Measurements from ENCODE around the gene TBC1D22A. TPM values are rescaled to one million over a fixed set of nuclear protein-coding genes. Genes with fewer than 3 reads are reported as not detected.
"Not testable (repeated sequence)": the region's sequence is repeated elsewhere in the genome, so short reads cannot be mapped to it uniquely, and the experiment has no call there.

The TBC1D22A gene
- total RNA-seq, 1 donor from 2014 or later, result 28.9 TPM

DNA sequence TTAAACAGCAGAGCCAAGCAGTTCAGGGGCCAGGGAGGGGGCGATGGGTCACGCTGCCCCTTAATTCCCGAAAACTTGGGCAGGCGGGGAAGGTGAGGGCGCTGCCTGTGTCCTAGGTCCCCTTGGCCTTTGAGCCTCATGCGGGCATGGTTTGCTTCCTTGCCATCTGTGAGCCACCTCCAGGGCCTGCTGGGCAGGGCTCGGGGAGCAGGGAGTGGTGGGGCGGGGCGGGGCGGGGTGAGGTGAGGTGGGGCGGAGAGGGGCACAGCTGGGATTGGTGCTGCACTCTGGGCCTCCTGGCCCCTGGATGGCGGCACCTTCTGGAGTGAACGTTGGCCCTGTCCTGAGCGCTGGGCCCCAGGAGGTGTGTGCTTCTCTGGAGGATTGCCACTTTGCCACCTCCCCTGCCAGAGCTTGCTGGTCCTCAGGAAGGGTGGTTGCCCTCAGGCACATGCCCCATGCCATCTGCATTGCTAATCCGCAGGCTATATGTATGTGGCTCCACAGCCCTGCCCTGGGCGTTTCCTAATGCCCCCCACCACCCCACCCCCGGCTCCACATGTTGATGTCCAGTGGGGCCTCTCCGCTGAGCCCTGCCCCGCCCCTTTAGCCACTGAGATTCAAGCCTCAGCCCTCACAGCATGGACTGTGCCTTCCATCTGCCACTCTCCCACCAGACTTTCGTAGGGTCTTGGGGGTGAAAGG, 352.5 kb downstream of the TBC1D22A start:
- no peaks in the 10 kb centered on the region for H3K9me3 Mint-ChIP-seq (ENCODE audit: unreplicated experiment)
- no peaks in the 10 kb centered on the region for H3K27me3 Mint-ChIP-seq (ENCODE audit: unreplicated experiment)
- TF ChIP-seq, protein P1, sequence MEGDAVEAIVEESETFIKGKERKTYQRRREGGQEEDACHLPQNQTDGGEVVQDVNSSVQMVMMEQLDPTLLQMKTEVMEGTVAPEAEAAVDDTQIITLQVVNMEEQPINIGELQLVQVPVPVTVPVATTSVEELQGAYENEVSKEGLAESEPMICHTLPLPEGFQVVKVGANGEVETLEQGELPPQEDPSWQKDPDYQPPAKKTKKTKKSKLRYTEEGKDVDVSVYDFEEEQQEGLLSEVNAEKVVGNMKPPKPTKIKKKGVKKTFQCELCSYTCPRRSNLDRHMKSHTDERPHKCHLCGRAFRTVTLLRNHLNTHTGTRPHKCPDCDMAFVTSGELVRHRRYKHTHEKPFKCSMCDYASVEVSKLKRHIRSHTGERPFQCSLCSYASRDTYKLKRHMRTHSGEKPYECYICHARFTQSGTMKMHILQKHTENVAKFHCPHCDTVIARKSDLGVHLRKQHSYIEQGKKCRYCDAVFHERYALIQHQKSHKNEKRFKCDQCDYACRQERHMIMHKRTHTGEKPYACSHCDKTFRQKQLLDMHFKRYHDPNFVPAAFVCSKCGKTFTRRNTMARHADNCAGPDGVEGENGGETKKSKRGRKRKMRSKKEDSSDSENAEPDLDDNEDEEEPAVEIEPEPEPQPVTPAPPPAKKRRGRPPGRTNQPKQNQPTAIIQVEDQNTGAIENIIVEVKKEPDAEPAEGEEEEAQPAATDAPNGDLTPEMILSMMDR (IDR thresholded peaks at IDR 0.05), result no peak
- DNase-seq (ENCODE audit: extremely low spot score, unreplicated experiment), result no peak
- H3K36me3 Mint-ChIP-seq (ENCODE audit: unreplicated experiment), result peaks cover 5% of the 10 kb centered on the region
- no peak overlapping the region for H3K4me3 Mint-ChIP-seq (ENCODE audit: unreplicated experiment)
- peaks cover 7% of the 10 kb centered on the region for H3K4me1 Mint-ChIP-seq (ENCODE audit: unreplicated experiment)
- no peak overlapping the region for H3K27ac Mint-ChIP-seq (ENCODE audit: unreplicated experiment)

DNA sequence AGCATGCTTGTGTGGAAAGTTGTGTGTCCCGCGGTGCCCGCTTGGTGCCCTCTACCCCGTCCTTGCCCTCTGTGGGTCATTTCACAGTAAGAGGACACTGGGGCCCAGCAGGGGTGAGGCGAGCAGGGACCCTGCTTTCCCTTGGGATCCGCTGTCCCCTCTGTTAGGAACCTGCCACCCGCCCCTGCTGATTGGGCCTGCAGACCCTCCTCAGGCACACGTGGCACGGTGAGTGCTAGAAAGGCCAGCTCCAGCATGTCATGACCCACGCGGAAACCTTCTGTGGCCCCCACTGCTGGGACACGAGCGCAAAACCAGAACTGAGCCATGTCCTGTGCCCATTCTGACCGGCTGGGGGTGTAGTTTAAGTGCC, 353.1 kb downstream of the TBC1D22A start:
- H3K4me1 Mint-ChIP-seq (ENCODE audit: unreplicated experiment), result peaks cover 7% of the 10 kb centered on the region
- DNase-seq (ENCODE audit: extremely low spot score, unreplicated experiment), result no peak
- H3K27ac Mint-ChIP-seq (ENCODE audit: unreplicated experiment), result no peak overlapping the region
- no peaks in the 10 kb centered on the region for H3K27me3 Mint-ChIP-seq (ENCODE audit: unreplicated experiment)
- no peak overlapping the region for H3K4me3 Mint-ChIP-seq (ENCODE audit: unreplicated experiment)
- TF ChIP-seq, protein P1 (IDR thresholded peaks at IDR 0.05), result no peak
- H3K9me3 Mint-ChIP-seq (ENCODE audit: unreplicated experiment), result no peaks in the 10 kb centered on the region
- H3K36me3 Mint-ChIP-seq (ENCODE audit: unreplicated experiment), result peaks cover 5% of the 10 kb centered on the region

DNA sequence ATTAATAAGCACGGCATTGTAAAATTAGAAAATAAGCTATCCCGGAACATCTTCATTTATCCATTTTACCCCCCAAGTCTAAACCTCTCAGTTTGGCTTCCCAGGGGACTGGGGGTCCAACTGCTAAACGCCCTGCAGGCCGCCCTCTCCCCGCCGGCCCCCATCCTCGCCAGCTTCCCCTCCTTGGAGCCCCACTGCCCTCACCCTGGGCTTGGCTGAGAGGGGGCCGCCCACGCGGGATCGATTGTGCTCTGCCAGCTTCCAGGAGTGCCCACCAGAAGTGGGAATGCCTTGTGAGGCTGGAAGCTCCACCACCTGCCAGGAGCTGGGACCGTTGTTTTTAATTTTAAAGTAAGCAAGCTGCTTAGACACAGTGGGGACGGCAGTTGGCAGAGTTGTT, 353.5 kb downstream of the TBC1D22A start:
- TF ChIP-seq, protein P1 (IDR thresholded peaks at IDR 0.05), result no peak
- Mint-ChIP-seq H3K4me3 (ENCODE audit: unreplicated experiment) (no peak overlapping the region), H3K27ac (ENCODE audit: unreplicated experiment) (no peak overlapping the region), H3K36me3 (ENCODE audit: unreplicated experiment) (peaks cover 5% of the 10 kb centered on the region), H3K27me3 (ENCODE audit: unreplicated experiment) (no peaks in the 10 kb centered on the region), H3K9me3 (ENCODE audit: unreplicated experiment) (no peaks in the 10 kb centered on the region), H3K4me1 (ENCODE audit: unreplicated experiment) (peaks cover 7% of the 10 kb centered on the region)
- no peak for DNase-seq (ENCODE audit: extremely low spot score, unreplicated experiment)

DNA sequence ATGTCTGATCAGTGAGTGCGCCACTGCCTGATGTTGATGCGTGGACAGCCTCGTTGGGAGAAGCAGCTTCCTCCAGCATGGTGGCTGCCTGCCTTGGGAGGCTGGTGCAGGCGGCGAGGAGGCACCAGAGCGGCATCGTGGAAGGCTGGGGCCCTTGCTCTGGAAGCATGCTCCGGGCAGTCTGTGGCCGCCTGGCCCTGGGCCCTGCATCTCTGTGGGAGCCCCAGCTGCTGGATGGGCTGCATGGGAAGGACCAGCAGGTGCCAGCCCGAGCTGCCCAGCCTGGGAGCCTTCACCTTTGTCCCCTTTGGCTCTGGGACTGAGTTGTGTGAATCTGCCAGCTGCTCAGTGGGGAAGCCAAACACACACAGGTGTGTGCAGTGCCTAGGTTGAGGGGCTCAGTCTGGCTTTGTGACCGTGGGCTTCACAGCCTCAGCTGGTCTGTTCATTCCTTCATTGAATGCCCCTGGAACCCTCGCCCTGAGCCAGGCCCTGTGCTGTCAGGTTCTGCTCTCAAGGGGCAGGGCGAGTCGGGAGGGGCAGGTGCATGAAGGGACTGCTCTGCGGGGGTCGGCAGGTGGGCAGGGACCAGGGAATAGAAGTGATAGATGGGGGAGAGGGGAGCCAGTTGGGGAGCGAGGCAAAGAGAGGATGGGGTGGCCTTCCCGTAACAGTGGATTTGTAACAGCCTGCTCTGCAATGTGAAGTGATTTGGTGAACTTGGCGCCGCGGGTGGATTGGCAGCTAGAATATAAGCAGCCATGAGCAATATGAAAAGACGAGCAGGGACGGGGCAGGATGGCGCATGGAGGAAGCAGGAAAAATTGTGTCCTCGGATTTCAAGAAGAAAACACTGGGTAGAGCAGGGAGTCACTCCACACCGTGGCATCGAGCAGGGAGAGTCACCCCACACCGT, 354.2 kb downstream of the TBC1D22A start:
- H3K27ac Mint-ChIP-seq (ENCODE audit: unreplicated experiment), result no peak overlapping the region
- no peak for DNase-seq (ENCODE audit: extremely low spot score, unreplicated experiment)

DNA sequence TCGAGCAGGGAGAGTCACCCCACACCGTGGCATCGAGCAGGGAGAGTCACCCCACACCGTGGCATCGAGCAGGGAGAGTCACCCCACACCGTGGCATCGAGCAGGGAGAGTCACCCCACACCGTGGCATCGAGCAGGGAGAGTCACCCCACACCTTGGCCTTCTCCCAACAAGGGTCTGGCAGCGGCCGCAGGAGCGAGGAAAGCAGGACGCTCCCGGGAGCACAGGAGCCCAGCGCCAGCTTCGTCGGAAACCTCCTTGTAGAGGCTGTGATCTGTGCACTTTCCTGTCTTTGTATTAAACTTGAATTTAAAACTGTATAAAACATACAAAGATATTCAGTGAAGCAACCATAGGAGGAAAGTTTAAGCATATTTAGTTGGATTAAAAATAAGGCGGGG, 355.0 kb downstream of the TBC1D22A start:
- not testable (repeated sequence) for H3K4me1 Mint-ChIP-seq (ENCODE audit: unreplicated experiment); H3K36me3 Mint-ChIP-seq (ENCODE audit: unreplicated experiment); DNase-seq (ENCODE audit: extremely low spot score, unreplicated experiment); H3K9me3 Mint-ChIP-seq (ENCODE audit: unreplicated experiment); H3K27me3 Mint-ChIP-seq (ENCODE audit: unreplicated experiment); H3K27ac Mint-ChIP-seq (ENCODE audit: unreplicated experiment); H3K4me3 Mint-ChIP-seq (ENCODE audit: unreplicated experiment)

More for the DNA sequence above, 354.2 kb downstream of the TBC1D22A start:
- TF ChIP-seq, protein P1 (IDR thresholded peaks at IDR 0.05), result no peak
- Mint-ChIP-seq H3K4me1 (ENCODE audit: unreplicated experiment) (peaks cover 4% of the 10 kb centered on the region), H3K36me3 (ENCODE audit: unreplicated experiment) (peaks cover 2% of the 10 kb centered on the region), H3K4me3 (ENCODE audit: unreplicated experiment) (no peak overlapping the region), H3K9me3 (ENCODE audit: unreplicated experiment) (no peaks in the 10 kb centered on the region), H3K27me3 (ENCODE audit: unreplicated experiment) (no peaks in the 10 kb centered on the region)

Measured in osteocyte (in vitro differentiated cells).